Activated CD4-positive, CD25-positive, alpha-beta regulatory T cell treated with anti-CD3 and anti-CD28 coated beads, Interleukin-2, amount 50 U/mL, for 72 hours (primary cell): ENCODE measurements around the gene ATP1A2.

ENCODE experiments used
- DNase-seq: peaks from one replicate; pipeline ENCODE4 v3.0.0; 2021

The ATP1A2 gene

GRCh38 chr1:160085686-160086455, 29.7 kb upstream of the ATP1A2 start:
- peak; percentile 81 for DNase-seq

- DNase-seq, result no peak
These were observed 29.1 kb upstream of the ATP1A2 start for GRCh38 chr1:160086456-160086892.

- no peak for DNase-seq
These were observed 28.4 kb upstream of the ATP1A2 start for GRCh38 chr1:160087118-160087662.

- no peak for DNase-seq
These were observed 25.7 kb upstream of the ATP1A2 start for GRCh38 chr1:160089883-160090282.

DNA sequence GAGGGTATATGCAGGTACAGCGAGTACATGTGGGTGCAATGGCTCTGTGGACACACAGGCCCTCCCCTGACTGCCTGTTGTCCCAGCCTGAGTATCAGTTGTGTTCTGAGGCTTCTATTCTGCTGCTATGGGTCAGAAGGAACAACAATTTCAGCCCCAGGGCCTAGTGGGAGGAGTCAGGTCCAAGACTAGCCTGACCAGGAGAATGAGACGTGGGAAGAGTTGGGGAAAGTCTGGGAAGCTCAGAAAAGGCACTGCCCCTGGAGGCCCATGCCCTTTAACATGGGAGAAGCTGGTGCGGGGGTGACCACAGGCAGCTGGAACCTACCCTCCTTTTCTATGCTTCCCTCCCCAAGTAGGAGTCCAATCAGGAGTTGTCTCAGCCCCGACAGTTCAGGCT, 24.8 kb upstream of the ATP1A2 start:
- no peak for DNase-seq

DNA sequence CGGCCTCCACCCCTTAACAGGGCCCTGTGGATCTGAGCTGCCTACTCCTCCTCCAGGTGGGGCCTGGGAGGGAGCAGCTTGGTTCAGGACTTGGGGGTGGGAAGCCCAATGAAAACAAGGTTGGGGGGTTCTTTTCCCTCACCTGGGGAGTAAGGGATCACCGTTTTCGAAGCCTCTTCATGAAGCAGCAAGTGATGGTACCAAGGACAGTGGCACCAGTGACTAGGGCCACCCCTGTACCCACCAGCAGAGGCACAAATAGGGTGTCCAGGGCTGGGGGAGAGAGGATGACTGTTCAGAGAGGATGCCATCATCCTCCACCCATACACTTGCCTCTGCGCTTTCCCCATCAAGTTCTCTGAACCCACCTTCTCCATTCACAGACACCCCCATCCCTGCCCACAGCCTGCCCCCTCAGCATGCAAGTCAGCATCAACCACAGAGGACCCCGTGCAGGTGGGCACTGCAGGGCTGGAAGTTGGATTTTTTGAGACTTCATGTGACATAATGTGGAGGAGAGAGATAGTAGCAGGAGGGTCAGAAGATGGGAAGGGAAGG, 23.8 kb upstream of the ATP1A2 start:
- DNase-seq, result no peak

- DNase-seq, result no peak
These were observed 23.0 kb upstream of the ATP1A2 start for GRCh38 chr1:160092366-160093068.

GRCh38 chr1:160093069-160093395, 22.5 kb upstream of the ATP1A2 start:
- DNase-seq, result no peak

DNA sequence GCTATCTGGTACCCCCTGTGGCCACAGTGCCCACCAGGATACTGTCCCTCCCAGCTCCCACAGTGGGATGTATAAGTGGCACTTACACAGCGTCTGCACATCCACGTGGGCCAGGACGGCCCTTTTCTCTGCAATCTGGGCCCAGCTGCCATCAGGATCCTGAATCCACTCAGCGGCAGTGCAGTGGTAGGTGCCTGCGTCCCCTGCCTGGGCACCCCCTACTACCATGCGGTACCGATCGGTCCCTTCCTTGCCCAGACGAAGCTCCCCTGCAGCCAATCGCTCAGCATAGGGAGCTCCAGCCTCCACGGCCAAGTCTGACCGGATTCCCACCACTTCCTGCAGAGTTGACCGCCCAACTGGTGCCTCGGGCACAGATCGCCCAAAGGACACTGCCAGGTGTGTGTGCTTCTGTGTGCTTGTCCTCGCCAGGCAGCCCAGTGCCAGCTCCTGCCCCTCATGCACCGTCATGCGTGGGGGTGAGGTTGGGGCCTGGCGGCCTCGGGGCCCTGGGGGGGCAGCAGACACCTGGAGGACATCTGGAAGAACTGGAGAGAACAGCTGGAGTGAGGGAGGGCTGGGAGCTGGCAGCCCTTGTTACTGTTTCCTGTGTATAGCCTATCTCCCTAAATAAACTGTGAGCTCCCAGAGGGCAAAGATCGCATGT, 21.8 kb upstream of the ATP1A2 start:
- no peak for DNase-seq

DNA sequence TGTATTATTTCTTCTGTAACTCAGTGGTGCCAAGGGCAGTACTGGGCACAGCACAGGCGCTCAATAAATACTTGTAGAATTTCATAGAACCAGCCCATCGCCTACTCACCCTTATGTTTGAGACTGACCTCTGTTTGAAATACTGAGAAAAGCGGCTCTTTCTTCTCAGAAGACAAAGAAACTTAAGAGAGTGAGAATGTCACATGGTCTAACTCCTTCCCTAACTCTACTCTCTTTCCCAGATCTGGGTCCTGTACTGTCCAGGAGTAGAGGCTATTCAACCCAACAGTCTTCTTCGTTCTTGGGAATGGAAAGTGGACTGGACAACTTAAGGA, 21.3 kb upstream of the ATP1A2 start:
- DNase-seq, result no peak

GRCh38 chr1:160094806-160095205, 20.8 kb upstream of the ATP1A2 start:
- no peak for DNase-seq

- DNase-seq, result no peak
These were observed 20.0 kb upstream of the ATP1A2 start for GRCh38 chr1:160095382-160096105.

GRCh38 chr1:160096274-160097116, 19.1 kb upstream of the ATP1A2 start:
- DNase-seq, result no peak

DNA sequence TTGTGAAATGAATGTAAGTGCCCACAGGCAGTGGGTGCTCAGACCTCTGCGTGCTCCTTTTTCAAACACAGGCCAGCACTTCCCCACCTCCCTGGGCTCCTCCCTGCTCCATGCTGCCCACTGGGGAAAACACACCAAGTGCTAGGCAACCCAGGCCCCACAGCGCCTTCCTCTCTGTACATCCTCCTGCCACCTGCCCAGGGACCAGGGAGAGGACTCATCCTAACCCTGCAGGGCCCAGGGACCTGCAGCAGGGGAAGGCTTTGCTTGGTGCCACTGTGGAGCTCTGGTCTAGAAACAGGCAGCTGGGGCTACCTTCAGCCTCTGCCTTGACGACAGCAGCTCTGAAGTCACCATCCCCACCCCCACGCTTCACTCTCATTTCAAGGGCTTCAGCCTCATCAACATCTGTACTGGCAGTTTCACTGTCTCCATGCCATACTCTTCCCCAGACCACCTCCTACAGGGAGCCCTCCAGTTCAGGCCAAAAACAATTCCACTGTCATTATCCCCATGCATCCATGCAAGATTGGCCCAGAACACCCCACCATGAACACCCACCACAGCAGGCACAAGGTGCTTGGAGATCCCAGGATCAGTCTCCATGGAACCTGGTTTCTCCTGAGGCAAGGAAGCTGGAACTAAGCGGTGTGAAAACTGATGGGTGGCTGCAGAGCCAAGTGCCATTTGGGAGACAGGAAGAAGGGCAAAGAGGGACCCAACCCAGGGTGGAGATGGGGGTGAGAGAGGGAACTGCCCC, 18.2 kb upstream of the ATP1A2 start:
- no peak for DNase-seq

GRCh38 chr1:160097911-160098851, 17.4 kb upstream of the ATP1A2 start, which contains the start of gene IGSF8:
TSS of gene IGSF8 (minus strand) at chr1:160098619. CDS start at chr1:160098472, 147 bp downstream.
- DNase-seq, result peak; percentile 90

- peak; percentile 96 for DNase-seq
These were observed 16.6 kb upstream of the ATP1A2 start for GRCh38 chr1:160098852-160099561.

- DNase-seq, result no peak
These were observed 15.7 kb upstream of the ATP1A2 start for GRCh38 chr1:160099716-160100375.

DNA sequence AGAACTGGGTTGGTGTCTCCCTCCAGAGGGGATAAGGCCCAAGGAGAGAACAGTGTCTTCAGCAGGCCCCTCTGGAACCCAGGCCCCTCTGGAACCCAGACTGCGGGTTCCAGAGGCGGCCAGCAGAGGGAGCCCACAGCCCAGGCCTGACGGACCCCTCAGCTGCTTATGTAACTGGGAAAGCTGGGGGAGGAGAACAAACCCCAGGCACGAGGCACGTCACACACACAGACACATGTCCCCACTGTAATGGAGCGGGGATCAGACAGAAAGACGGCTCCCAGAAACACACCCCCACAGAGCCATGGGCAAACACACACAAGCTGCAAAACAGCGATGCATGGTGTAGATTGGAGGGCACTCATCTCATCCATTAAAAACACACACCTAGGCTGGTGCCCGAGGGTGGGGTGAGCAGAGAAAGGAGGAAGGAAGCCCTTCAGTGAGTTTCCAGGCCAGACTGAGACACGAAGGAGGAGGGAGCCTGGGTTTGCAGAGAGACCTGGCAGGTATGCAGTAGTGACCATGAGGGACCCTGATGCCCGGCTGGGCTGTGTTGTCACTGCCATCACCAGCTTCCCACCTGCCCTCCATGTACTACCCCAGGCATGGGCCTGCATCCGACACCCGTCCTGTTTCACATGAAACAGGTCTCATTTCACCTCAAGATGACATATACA, 14.4 kb upstream of the ATP1A2 start:
- peak; percentile 75 for DNase-seq
